Mesodermal cell (in vitro differentiated cells): Measurements from ENCODE around the gene EXOSC6.
"Not testable (repeated sequence)": the region's sequence is repeated elsewhere in the genome, so short reads cannot be mapped to it uniquely, and the experiment has no call there.

ENCODE experiments used
- H3K27ac ChIP-seq: 2 replicates; pipeline ENCODE4 v1.7.0; 2013; ENCODE audit warnings: mild to moderate bottlenecking, low read depth, low read length, moderate library complexity; ENCODE audit not compliant: severe bottlenecking
- H3K36me3 ChIP-seq: 2 replicates; pipeline ENCODE4 v1.7.1; 2013; ENCODE audit warnings: mild to moderate bottlenecking, low read length, moderate library complexity; ENCODE audit not compliant: control insufficient read depth, insufficient read depth
- H3K4me1 ChIP-seq: one replicate; pipeline ENCODE4 v1.7.1; 2013; ENCODE audit warnings: mild to moderate bottlenecking, low read length; ENCODE audit not compliant: insufficient read depth, control insufficient read depth, poor library complexity, severe bottlenecking
- H3K4me3 ChIP-seq: 2 replicates; pipeline ENCODE4 v1.7.0; 2013; ENCODE audit warnings: low read length, control low read depth, mild to moderate bottlenecking; ENCODE audit not compliant: insufficient read depth, poor library complexity, severe bottlenecking; ENCODE audit errors: extremely low read depth
- H3K9me3 ChIP-seq: 2 replicates; pipeline ENCODE4 v1.7.1; 2013; ENCODE audit warnings: mild to moderate bottlenecking, low read length, moderate library complexity; ENCODE audit not compliant: control insufficient read depth
- WGBS, 2 experiments: methylation state at CpG; one replicate each; pipeline ENCODE4 v1.1.5; 2013; ENCODE audit warnings: missing lambda C conversion rate in 2 of 2; ENCODE audit not compliant: insufficient coverage in 2 of 2; 5-methylcytosine and 5-hydroxymethylcytosine counted together

EXOSC6 gene

DNA sequence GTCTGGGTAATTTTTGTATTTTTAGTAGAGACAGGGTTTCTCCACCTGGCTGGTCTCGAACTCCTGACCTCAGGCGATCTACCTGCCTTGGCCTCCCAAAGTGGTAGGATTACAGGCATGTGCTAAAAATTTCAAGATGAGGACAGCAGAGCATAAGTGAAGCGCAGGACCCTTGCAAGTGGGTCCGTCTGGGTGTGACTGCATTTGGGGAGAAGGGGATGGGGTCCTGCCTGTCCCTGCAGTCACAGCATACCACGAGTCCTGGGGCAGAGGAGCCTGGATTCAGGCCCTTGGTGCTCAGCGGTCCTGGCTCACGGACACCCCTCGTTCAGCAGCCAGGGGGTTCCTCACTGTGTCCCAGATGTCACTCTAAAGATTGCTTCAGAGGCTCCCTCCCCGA is 53.5 kb downstream of the EXOSC6 start:
- H3K9me3 ChIP-seq, H3K27ac ChIP-seq, H3K36me3 ChIP-seq, H3K4me1 ChIP-seq, H3K4me3 ChIP-seq: not testable (repeated sequence)
- WGBS, 2 experiments: 86 to 90% methylated on average over 6 to 8 of the region's 9 CpGs

DNA sequence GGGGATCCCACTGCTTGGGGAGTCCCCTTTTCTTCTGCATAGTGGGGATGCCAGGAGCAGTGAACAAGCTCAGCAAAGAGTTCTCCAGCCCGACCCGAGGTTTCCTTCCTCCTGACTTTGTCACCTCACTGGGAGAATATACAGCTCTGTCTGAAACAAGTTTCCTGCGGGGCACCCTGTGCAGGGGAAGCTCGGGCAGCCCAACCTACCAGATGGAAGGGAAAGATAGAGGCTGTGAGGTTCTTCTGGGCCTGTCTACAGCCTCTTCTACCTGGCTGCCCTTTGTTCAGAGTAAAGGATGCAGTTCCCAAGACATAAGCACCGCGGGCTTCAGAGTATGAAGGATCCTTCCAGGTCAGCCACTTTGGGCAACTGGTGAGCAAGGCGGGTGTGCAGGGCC is 54.1 kb downstream of the EXOSC6 start:
- not testable (repeated sequence) for H3K4me1 ChIP-seq, H3K36me3 ChIP-seq, H3K9me3 ChIP-seq, H3K4me3 ChIP-seq, H3K27ac ChIP-seq
- 83% methylated on average over 1 of the region's 7 CpGs; no CpG with 5 or more reads in 1 of the 2 experiments for WGBS, 2 experiments
